SH-SY5Y (cell line): ENCODE measurements around the gene ZNF496.

Experiments
- GATA2 ChIP-seq: IDR thresholded peaks from 2 replicates; pipeline ENCODE4 v1.6.1; 2011; ENCODE audit warnings: mild to moderate bottlenecking, low read depth, low read length
- GATA3 ChIP-seq: IDR thresholded peaks from 2 replicates; pipeline ENCODE4 v1.6.1; 2011; ENCODE audit warnings: low read depth, mild to moderate bottlenecking, low read length, moderate library complexity

- TF ChIP-seq GATA2 (no peak), GATA3 (no peak)
Measured at GRCh38 chr1:247295746-247296145, 35.9 kb downstream of the ZNF496 start.
